GM12873 (cell line): Measurements from ENCODE around the gene NR5A2.

Source experiments
- TF ChIP-seq, protein P1 (sequence below): IDR thresholded peaks from 2 replicates; pipeline ENCODE4 v1.5.1; 2012; ENCODE audit warnings: low read depth, mild to moderate bottlenecking, moderate library complexity, low read length, control low read depth; ENCODE audit not compliant: insufficient read depth; ENCODE audit errors: missing control alignments

NR5A2 gene

DNA sequence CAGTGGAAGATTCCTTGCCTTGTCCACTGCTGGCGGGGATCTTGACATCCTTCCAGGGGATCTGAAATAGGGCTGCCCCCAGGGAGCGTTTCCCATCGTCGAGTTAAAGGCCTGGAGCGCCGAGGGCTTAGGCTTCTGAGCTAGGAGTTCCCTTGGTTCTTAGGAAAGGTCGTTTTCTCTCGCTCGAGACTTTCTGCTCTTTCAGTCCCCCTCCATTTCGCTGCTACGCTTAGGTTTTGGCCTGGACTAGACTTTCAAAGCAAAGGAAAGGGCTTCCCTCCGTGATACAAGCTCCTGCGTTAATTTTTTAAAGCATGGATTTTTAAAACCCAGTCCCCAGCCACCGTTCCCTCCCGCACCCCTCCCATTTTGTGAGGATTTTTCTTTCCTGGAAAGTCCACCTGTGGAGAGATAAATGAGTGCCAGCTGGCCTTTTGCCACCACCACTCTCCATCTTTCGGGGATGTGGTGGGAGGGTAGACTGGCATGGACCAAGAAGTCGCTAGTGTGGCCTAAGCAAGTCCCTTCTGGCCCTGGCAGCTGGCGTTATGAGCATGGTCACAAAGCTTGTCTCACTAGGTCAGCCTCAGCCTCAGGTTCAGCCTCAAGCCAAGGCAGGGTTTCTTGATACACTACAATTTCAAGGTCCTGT lies 9.2 kb downstream of the NR5A2 start:
- TF ChIP-seq, protein P1, sequence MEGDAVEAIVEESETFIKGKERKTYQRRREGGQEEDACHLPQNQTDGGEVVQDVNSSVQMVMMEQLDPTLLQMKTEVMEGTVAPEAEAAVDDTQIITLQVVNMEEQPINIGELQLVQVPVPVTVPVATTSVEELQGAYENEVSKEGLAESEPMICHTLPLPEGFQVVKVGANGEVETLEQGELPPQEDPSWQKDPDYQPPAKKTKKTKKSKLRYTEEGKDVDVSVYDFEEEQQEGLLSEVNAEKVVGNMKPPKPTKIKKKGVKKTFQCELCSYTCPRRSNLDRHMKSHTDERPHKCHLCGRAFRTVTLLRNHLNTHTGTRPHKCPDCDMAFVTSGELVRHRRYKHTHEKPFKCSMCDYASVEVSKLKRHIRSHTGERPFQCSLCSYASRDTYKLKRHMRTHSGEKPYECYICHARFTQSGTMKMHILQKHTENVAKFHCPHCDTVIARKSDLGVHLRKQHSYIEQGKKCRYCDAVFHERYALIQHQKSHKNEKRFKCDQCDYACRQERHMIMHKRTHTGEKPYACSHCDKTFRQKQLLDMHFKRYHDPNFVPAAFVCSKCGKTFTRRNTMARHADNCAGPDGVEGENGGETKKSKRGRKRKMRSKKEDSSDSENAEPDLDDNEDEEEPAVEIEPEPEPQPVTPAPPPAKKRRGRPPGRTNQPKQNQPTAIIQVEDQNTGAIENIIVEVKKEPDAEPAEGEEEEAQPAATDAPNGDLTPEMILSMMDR: no peak

DNA sequence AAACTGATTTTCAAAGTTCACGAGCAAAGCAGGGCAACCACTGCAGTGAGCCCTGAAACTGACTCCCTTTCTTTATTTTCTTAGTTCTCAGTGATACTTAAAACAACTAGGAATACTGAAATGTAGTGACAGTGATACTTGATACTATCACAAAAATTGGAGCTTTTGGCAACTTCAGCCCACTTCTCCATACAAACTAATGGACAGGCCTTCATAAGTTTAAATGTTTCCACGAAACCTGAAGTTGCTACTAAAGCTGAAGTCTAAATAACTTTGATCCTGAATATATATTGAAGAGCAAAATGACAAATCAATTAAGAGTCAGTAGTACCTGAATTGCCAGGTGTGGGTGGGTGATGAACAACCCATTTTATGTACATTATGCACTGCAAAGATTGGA lies 10.0 kb downstream of the NR5A2 start:
- TF ChIP-seq, protein P1: no peak

DNA sequence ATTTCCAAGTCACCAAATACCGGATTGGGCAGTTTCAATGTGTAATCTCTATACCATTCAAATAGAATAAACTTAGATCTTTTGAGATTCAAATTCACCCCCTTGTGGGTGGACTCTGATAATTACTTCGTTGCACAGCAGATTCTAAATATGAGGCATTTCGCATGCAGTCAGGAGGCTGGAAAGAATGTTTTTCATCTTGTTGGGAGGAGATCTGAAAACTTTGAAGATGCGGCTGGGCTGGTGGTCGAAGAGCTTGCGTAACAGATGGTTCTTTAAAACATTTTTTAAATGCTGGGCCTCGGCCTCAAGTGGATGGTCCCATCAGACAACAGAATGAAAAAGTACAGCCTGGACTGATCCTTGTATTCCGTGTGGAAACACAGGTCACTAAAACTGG lies 10.4 kb downstream of the NR5A2 start:
- TF ChIP-seq, protein P1: no peak

DNA sequence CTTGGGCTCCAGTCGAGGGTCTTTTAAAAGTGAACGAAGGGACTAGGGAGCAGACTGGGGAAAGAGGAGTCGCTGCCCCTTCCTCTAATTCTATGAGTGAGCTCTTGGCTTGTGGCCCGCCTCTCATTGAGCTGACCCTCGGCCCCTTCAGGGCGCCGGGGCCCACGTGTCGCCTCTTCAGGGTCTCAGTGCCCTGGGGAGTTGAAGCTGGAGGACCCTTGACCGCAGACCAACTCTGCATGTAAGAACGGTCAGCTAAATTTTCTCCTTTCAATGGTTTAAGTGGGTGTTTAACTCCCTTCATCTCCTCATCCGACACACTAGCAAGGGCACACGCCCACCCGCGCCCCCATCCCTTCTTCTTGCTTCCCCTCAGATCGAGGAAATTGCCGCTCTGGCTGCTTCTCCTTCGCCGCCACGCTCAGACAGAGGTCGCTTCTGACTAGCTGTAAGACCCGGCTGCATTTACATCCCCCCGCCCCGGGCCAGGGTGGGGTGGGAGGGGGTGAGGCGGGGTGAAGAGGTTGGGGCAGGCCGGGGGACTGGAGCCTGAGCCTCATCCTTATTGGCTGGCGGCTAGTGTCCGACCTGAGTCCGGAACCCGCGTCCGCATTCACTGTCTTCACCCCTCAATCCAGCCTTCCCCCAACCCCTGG lies 10.9 kb downstream of the NR5A2 start:
- TF ChIP-seq, protein P1: no peak

DNA sequence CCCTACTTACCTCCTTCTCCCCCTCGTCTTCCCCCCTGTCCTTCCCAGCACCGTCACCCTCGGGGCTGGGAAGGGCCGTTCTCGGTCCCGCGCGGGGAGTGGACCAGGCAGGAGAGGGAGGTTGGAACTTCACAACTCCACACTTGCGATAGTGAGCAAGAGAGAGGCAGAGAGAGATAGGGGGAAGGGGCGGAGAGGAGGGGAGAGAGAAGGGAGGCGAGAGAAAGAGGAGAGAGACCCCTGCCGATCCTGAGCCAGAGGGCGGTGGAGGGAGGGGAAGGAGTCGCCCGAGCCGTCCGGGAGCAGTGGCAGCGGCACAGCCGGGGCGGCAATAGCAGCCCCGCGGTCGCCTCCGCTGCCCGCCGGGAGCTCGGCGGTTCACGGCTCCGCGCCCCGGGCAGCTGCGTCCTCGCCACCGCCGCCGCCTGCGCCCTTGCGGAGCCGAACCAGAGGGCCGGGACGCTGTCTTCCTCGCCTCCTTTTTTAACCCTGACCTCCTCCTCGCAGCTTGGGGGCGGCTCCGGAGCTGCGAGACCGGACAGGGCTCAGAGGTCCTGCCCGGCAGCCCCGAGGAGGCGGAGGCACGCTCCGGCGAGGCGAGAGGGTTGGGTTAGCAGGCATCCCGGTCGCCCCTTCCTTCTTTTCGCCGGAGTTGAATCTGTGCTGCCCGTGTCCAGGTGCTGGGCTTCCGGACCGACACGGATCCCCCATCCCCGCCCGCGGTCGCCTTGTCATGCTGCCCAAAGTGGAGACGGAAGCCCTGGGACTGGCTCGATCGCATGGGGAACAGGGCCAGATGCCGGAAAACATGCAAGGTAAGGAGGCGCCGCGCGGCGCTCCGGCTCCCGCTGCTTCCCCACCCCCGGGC lies 11.7 kb downstream of the NR5A2 start:
- TF ChIP-seq, protein P1: no peak

DNA sequence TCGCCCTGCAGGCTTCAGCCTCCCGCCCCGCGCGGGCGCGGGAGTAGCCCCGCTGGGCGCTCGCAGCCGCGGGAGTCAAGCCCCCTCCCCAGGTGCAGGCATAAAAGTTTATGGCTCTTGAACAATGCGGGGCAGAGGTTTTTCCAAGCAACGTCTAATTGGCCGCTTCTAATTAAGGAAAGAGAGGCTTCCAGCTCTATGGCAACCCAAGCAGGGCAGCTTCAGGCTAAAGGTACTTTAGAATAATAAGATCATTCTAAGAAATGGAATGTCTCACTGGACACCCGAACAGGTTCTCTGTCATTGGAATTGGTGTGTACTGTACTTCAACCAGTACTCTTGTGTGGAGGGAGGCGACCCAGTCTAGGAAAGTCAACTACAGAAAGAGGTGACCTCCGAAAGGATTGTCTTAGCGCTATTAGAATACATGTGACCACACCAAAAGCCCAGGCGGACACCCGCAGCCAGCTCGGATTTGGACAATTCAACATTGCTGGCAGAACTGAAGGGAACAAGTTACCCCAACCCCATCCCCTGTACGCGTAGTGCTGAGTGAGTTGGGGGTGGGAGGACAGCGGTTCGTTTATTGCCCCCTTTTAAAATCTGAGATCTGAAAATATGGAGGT lies 12.5 kb downstream of the NR5A2 start:
- TF ChIP-seq, protein P1: no peak
